Brain pericyte (primary cell): ENCODE data around the gene NEUROD1.
A peak's percentile ranks its signal among the peaks of the same experiment; 100 is the strongest.
"Not testable (repeated sequence)": the region's sequence is repeated elsewhere in the genome, so short reads cannot be mapped to it uniquely, and the experiment has no call there.

ENCODE experiments used
- DNase-seq: peaks from one replicate; pipeline ENCODE4 v3.0.0-alpha.2; 2012; ENCODE audit warnings: low read depth, low spot score

NEUROD1 gene

GRCh38 chr2:181680055-181680936, at the start of gene NEUROD1:
TSS of gene NEUROD1 (minus strand) at chr2:181680517. CDS start at chr2:181678860, 1,657 bp downstream.
- DNase-seq: no peak

GRCh38 chr2:181725476-181725875, 45.2 kb upstream of the NEUROD1 start:
- DNase-seq: no peak

GRCh38 chr2:181724662-181725061, 44.3 kb upstream of the NEUROD1 start:
- DNase-seq: no peak

GRCh38 chr2:181723731-181724130, 43.4 kb upstream of the NEUROD1 start:
- DNase-seq: no peak

- DNase-seq: peak; percentile 52
Measured at GRCh38 chr2:181715033-181715630, 34.8 kb upstream of the NEUROD1 start.

GRCh38 chr2:181711051-181711450, 30.7 kb upstream of the NEUROD1 start:
- DNase-seq: not testable (repeated sequence)

GRCh38 chr2:181702519-181702918, 22.2 kb upstream of the NEUROD1 start:
- DNase-seq: not testable (repeated sequence)

- no peak for DNase-seq
Measured at GRCh38 chr2:181698223-181698622, 17.9 kb upstream of the NEUROD1 start.

GRCh38 chr2:181697571-181697970, 17.3 kb upstream of the NEUROD1 start:
- DNase-seq: no peak

GRCh38 chr2:181697126-181697525, 16.8 kb upstream of the NEUROD1 start:
- DNase-seq: no peak

- DNase-seq: no peak
Measured at GRCh38 chr2:181694271-181694670, 14.0 kb upstream of the NEUROD1 start.

GRCh38 chr2:181690860-181691259, 10.5 kb upstream of the NEUROD1 start:
- no peak for DNase-seq

GRCh38 chr2:181686576-181687185, 6.4 kb upstream of the NEUROD1 start:
- DNase-seq: no peak

GRCh38 chr2:181685150-181685688, 4.9 kb upstream of the NEUROD1 start:
- DNase-seq: no peak

GRCh38 chr2:181684454-181685149, 4.3 kb upstream of the NEUROD1 start:
- no peak for DNase-seq

- DNase-seq: no peak
Measured at GRCh38 chr2:181683518-181684453, 3.5 kb upstream of the NEUROD1 start.

- DNase-seq: no peak
Measured at GRCh38 chr2:181682795-181683517, 2.6 kb upstream of the NEUROD1 start.

- DNase-seq: no peak
Measured at GRCh38 chr2:181682026-181682789, 1.9 kb upstream of the NEUROD1 start.
